Fibroblast of mammary gland (primary cell): ENCODE results near the gene SIVA1.

Source experiments
- DNase-seq: peaks from one replicate; pipeline ENCODE4 v3.0.0-alpha.2; 2010; ENCODE audit warnings: low read depth
- H3K4me3 ChIP-seq: 2 replicates; pipeline ENCODE4 v1.5.1; 2011; ENCODE audit warnings: low read depth, mild to moderate bottlenecking, low read length, moderate library complexity; ENCODE audit not compliant: control insufficient read depth
- CTCF ChIP-seq: conservative IDR thresholded peaks from 2 replicates; pipeline ENCODE4 v1.5.1; 2011; ENCODE audit warnings: low read depth, low read length, inconsistent platforms; ENCODE audit not compliant: control insufficient read depth, insufficient read depth

The SIVA1 gene

GRCh38 chr14:104718871-104719270, 34.1 kb upstream of the SIVA1 start:
- H3K4me3 ChIP-seq: no peak overlapping the region
- TF ChIP-seq CTCF: no peak
- no peak for DNase-seq

- no peak for DNase-seq
- no peak overlapping the region for H3K4me3 ChIP-seq
- TF ChIP-seq CTCF: no peak
These were observed 33.6 kb upstream of the SIVA1 start for GRCh38 chr14:104719343-104719742.

- no peak for DNase-seq
These were observed 31.2 kb upstream of the SIVA1 start for GRCh38 chr14:104721505-104722431.

GRCh38 chr14:104722938-104723650, 29.9 kb upstream of the SIVA1 start:
- no peak overlapping the region for H3K4me3 ChIP-seq
- DNase-seq: no peak
- no peak for TF ChIP-seq CTCF

More at GRCh38 chr14:104721505-104722431, 31.2 kb upstream of the SIVA1 start:
- no peak overlapping the region for H3K4me3 ChIP-seq
- TF ChIP-seq CTCF: no peak

- DNase-seq: no peak
- peak within 1 kb of the TSS; percentile 42 for H3K4me3 ChIP-seq
- TF ChIP-seq CTCF: no peak
These were observed 29.1 kb upstream of the SIVA1 start, which contains the start of gene ADSS1 for GRCh38 chr14:104723651-104724406. Gene ADSS1 (plus strand): TSS chr14:104724229. CDS start chr14:104724271, 42 bp downstream.

GRCh38 chr14:104724407-104724980, 28.5 kb upstream of the SIVA1 start:
- DNase-seq: peak; percentile 20
- H3K4me3 ChIP-seq: peak overlapping the region; percentile 4
- TF ChIP-seq CTCF: no peak
